OCI-LY7 (cell line): ENCODE data around the gene TECTB. TPM values are rescaled to one million over a fixed set of nuclear protein-coding genes. Genes with fewer than 3 reads are reported as not detected.

ENCODE experiments used
- BruUV-seq: library from RNA; stranded (reverse); fragments of 400-500 nt; replicated peaks from 2 replicates; lab custom pipeline; 2021; lab: Mats Ljungman, UMichigan
- CTCF ChIA-PET: fragments of 300-600 bp; sonication (Branson Sonifier 250); formaldehyde crosslinking; loops from one replicate; lab custom pipeline; 2022; ENCODE audit warnings: antibody characterized with exemption; ENCODE audit not compliant: unreplicated experiment; lab: Charles Lee
- POLR2A ChIA-PET: fragments of 300-600 bp; sonication (Branson Sonifier 250); formaldehyde crosslinking; loops from one replicate; lab custom pipeline; 2022; ENCODE audit warnings: antibody characterized with exemption; lab: Charles Lee
- DNase-seq: peaks from one replicate; pipeline ENCODE4 v3.0.0-alpha.2; 2015; ENCODE audit warnings: low spot score
- H2AFZ ChIP-seq: fragments of 200-600 bp; sonication (generic), shearing (Covaris generic); 2 replicates; pipeline ENCODE4 v1.6.1; 2014; ENCODE audit warnings: mild to moderate bottlenecking, antibody characterized with exemption, low read length, moderate library complexity
- H3K27ac ChIP-seq: fragments of 200-600 bp; sonication (generic); 2 replicates; pipeline ENCODE4 v1.5.1; 2014; ENCODE audit warnings: mixed run types, low read depth, mild to moderate bottlenecking, moderate library complexity, low read length, inconsistent platforms; ENCODE audit not compliant: poor library complexity, severe bottlenecking
- H3K36me3 ChIP-seq: fragments of 200-600 bp; sonication (generic); 2 replicates; pipeline ENCODE4 v1.6.1; 2014; ENCODE audit warnings: mild to moderate bottlenecking, antibody characterized with exemption, low read length, moderate library complexity, mixed read lengths; ENCODE audit not compliant: insufficient read depth
- H3K4me1 ChIP-seq: fragments of 200-600 bp; sonication (generic); 2 replicates; pipeline ENCODE4 v1.5.1; 2014; ENCODE audit warnings: mild to moderate bottlenecking, low read length; ENCODE audit not compliant: insufficient read depth, poor library complexity, severe bottlenecking
- H3K4me2 ChIP-seq: fragments of 200-600 bp; sonication (generic); 2 replicates; pipeline ENCODE4 v1.6.1; 2014; ENCODE audit warnings: mild to moderate bottlenecking, low read length
- H3K4me3 ChIP-seq: fragments of 200-600 bp; sonication (generic); 2 replicates; pipeline ENCODE4 v1.5.1; 2014; ENCODE audit warnings: mild to moderate bottlenecking, low read depth, low read length; ENCODE audit not compliant: poor library complexity, severe bottlenecking
- H3K79me2 ChIP-seq: fragments of 200-600 bp; sonication (generic); 2 replicates; pipeline ENCODE4 v1.6.1; 2016; ENCODE audit warnings: low read depth, mild to moderate bottlenecking, low read length, moderate library complexity, mixed read lengths; ENCODE audit not compliant: insufficient read depth
- H3K9me2 ChIP-seq: fragments of 200-600 bp; sonication (generic); 2 replicates; pipeline ENCODE4 v1.6.1; 2016; ENCODE audit warnings: mild to moderate bottlenecking, low read length, mixed read lengths; ENCODE audit not compliant: insufficient read depth
- H3K9me3 ChIP-seq: fragments of 200-600 bp; sonication (generic); 2 replicates; pipeline ENCODE4 v1.6.1; 2014; ENCODE audit warnings: mild to moderate bottlenecking, mixed run types, low read length, mixed read lengths
- H4K20me1 ChIP-seq: fragments of 200-600 bp; sonication (generic); 2 replicates; pipeline ENCODE4 v1.6.1; 2014; ENCODE audit warnings: mild to moderate bottlenecking, antibody characterized with exemption, low read length, moderate library complexity, mixed read lengths; ENCODE audit not compliant: insufficient read depth
- CTCF ChIP-seq: fragments of 200-600 bp; sonication (generic); conservative IDR thresholded peaks from 2 replicates; pipeline ENCODE4 v1.5.1; 2014; ENCODE audit warnings: mild to moderate bottlenecking, antibody characterized with exemption, low read length, moderate library complexity, mixed read lengths
- EZH2phosphoT487 ChIP-seq: fragments of 200-600 bp; sonication (generic); IDR thresholded peaks from 2 replicates; pipeline ENCODE4 v1.6.1; 2018; ENCODE audit warnings: low read depth, borderline replicate concordance, mild to moderate bottlenecking, mixed run types, antibody characterized with exemption, low read length, moderate library complexity, mixed read lengths
- intact Hi-C: fragments of 100-400 bp; cut with micrococcal nuclease; formaldehyde crosslinking; loops from one replicate; pipeline ENCODE4 v1.10.0; 2022; ENCODE audit not compliant: unreplicated experiment
- total RNA-seq, 2 experiments: library from RNA; depleted of rRNA in 1 of 2; stranded (reverse); fragments of >200 nt in 1 of 2; shearing (Covaris generic) in 1 of 2; gene quantifications; 2 replicates each; pipeline ENCODE4 v1.2.3, GENCODE V29; 2014 to 2022

TECTB gene
- total RNA-seq, 2 experiments from 2014 or later = not detected

- no peak overlapping the region for H2AFZ ChIP-seq
- H3K4me1 ChIP-seq = no peaks in the 10 kb centered on the region
- ChIA-PET CTCF (no interaction called here), POLR2A (no interaction called here)
- intact Hi-C loops = no loop called here
- no TSS peak for BruUV-seq
- H3K4me3 ChIP-seq = no peak overlapping the region
- no peak for TF ChIP-seq CTCF
- no peak for TF ChIP-seq EZH2phosphoT487
- no peak for DNase-seq
- H3K9me3 ChIP-seq = no peaks in the 10 kb centered on the region
- no peaks in the 10 kb centered on the region for H3K36me3 ChIP-seq
- no peak overlapping the region for H3K4me2 ChIP-seq
- H4K20me1 ChIP-seq = no peaks in the 10 kb centered on the region
- no peaks in the 10 kb centered on the region for H3K79me2 ChIP-seq
- no peaks in the 10 kb centered on the region for H3K9me2 ChIP-seq
- H3K27ac ChIP-seq = no peak overlapping the region
Measured at GRCh38 chr10:112275512-112276245, 7.5 kb upstream of the TECTB start.

DNA sequence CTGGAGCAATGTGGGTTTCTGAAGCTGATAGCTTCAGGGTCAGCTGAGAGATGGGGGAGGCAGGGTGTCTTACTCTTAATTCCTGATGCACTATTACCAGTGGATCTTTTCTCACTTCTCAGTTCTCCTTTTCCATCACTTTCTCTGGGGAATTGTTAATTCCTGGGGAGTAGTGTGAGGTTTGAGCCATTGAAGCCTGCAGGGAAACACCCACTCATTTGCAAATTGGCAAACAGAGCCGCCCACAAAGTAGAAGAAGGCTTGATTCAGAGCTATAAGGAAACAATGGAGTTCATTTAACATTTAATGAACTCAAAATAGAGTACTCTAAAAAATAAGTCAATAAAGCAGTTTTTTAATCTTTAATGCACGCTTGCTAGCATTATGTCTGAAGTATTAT lies 4.3 kb upstream of the TECTB start:
- no peaks in the 10 kb centered on the region for H3K9me3 ChIP-seq
- no peak overlapping the region for H3K4me2 ChIP-seq
- H3K9me2 ChIP-seq = no peaks in the 10 kb centered on the region
- intact Hi-C loops = no loop called here
- BruUV-seq = no TSS peak
- no peak for TF ChIP-seq EZH2phosphoT487
- CTCF ChIA-PET = no interaction called here
- no peak for DNase-seq
- H2AFZ ChIP-seq = no peak overlapping the region
- no peak overlapping the region for H3K4me3 ChIP-seq
- POLR2A ChIA-PET = no interaction called here
- no peak overlapping the region for H3K27ac ChIP-seq
- H3K79me2 ChIP-seq = no peaks in the 10 kb centered on the region
- H3K36me3 ChIP-seq = no peaks in the 10 kb centered on the region
- no peaks in the 10 kb centered on the region for H3K4me1 ChIP-seq
- no peaks in the 10 kb centered on the region for H4K20me1 ChIP-seq

GRCh38 chr10:112279433-112279832 lies 3.8 kb upstream of the TECTB start:
- Histone ChIP-seq H3K9me2 (no peaks in the 10 kb centered on the region), H2AFZ (no peak overlapping the region), H3K79me2 (no peaks in the 10 kb centered on the region), H3K4me2 (no peak overlapping the region), H3K9me3 (no peaks in the 10 kb centered on the region), H4K20me1 (no peaks in the 10 kb centered on the region), H3K36me3 (no peaks in the 10 kb centered on the region), H3K4me1 (no peaks in the 10 kb centered on the region), H3K4me3 (no peak overlapping the region), H3K27ac (no peak overlapping the region)
- no peak for DNase-seq
- no TSS peak for BruUV-seq
- CTCF ChIA-PET = no interaction called here
- TF ChIP-seq CTCF = no peak
- TF ChIP-seq EZH2phosphoT487 = no peak
- intact Hi-C loops = no loop called here
- POLR2A ChIA-PET = no interaction called here
